Cardiac fibroblast (primary cell): Measurements from ENCODE around the gene CSH1.
"Not testable (repeated sequence)": the region's sequence is repeated elsewhere in the genome, so short reads cannot be mapped to it uniquely, and the experiment has no call there.

Source experiments
- DNase-seq, 2 donors: peaks; one replicate each; pipeline versions ENCODE4 v3.0.0 to v3.0.0-alpha.2; 2010; ENCODE audit warnings: low read depth in 2 of 2
- H3K4me3 ChIP-seq, 2 donors: replicated peaks in 1 of 2; 1 replicate in 1 of 2; 2 replicates in 1 of 2; pipeline ENCODE4 v1.5.1; 2011; ENCODE audit warnings: low read depth in 2 of 2, low read length in 2 of 2, mild to moderate bottlenecking in 2 of 2, moderate library complexity in 1 of 2
- TF ChIP-seq, protein P1 (sequence below): IDR thresholded peaks from one replicate; pipeline ENCODE4 v1.5.1; 2011; ENCODE audit warnings: low read depth, mild to moderate bottlenecking, low read length, inconsistent platforms

Gene CSH1

GRCh38 chr17:63889026-63889848 is 7.1 kb downstream of the CSH1 start:
- TF ChIP-seq, protein P1, sequence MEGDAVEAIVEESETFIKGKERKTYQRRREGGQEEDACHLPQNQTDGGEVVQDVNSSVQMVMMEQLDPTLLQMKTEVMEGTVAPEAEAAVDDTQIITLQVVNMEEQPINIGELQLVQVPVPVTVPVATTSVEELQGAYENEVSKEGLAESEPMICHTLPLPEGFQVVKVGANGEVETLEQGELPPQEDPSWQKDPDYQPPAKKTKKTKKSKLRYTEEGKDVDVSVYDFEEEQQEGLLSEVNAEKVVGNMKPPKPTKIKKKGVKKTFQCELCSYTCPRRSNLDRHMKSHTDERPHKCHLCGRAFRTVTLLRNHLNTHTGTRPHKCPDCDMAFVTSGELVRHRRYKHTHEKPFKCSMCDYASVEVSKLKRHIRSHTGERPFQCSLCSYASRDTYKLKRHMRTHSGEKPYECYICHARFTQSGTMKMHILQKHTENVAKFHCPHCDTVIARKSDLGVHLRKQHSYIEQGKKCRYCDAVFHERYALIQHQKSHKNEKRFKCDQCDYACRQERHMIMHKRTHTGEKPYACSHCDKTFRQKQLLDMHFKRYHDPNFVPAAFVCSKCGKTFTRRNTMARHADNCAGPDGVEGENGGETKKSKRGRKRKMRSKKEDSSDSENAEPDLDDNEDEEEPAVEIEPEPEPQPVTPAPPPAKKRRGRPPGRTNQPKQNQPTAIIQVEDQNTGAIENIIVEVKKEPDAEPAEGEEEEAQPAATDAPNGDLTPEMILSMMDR: peak; percentile 35
- DNase-seq: peak; percentile 37 to 38
- not testable (repeated sequence) for H3K4me3 ChIP-seq

GRCh38 chr17:63885119-63885518 is 11.3 kb downstream of the CSH1 start:
- not testable (repeated sequence) for H3K4me3 ChIP-seq, DNase-seq

GRCh38 chr17:63882626-63883126 is 13.7 kb downstream of the CSH1 start:
- DNase-seq, H3K4me3 ChIP-seq: not testable (repeated sequence)

DNA sequence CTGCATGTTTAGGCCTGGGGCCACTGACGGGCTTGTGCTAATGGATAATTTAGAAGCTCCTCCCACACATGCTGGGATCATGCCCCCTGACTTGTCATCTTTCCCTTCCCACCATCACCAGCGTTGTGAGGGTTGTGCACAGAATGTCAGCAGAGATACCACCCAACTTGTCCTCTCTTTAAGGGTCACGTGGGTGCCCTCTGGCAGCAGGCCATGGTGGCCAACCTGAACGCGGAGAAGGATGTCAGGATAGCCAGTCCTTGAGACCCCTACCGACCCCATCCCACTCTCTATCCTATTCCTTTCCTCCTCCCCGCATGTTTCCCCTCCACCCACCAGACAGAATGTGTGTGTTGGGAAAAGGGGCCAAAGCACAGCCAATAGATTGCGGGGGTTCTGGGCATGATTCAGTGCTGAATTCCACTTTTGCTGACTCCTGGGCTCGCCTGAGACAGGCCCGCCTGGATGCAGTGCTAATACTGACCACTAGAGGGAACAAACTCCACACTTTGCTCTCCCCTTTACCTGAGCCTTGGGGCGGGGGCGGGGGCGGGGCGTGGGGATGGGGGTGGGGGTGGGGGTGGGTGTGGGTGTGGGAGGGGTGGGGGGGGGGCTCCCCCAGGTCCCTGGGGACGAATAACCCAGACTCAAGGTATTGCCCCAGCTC is 14.3 kb downstream of the CSH1 start, which contains the start of gene GH2:
Gene GH2, minus strand, starts transcription at position 10 of the 667 bp plus-strand sequence. CDS start 143 bp downstream, outside the sequence.
- H3K4me3 ChIP-seq: no peak within 1 kb of the TSS
- TF ChIP-seq, protein P1: peak; percentile 77
- peak; percentile 53 to 64 for DNase-seq

DNA sequence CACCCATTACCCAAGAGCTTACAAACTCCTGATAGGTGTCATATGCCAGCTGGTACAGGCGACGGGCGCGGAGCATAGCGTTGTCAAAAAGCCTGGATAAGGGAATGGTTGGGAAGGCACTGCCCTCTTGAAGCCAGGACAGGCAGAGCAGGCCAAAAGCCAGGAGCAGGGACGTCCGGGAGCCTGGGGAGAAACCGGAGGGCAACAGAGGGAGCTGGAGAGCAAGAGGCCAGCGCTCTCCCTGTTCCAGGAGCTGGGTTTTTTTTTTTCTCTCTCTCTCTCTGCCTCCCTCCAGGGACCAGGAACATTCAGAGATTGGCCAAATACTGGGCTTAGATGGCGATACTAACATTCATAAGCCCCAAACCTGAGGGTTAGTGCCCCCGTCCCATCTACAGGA is 15.0 kb downstream of the CSH1 start:
- not testable (repeated sequence) for H3K4me3 ChIP-seq, DNase-seq
- TF ChIP-seq, protein P1: peak; percentile 3

GRCh38 chr17:63880706-63881105 is 15.7 kb downstream of the CSH1 start:
- H3K4me3 ChIP-seq: no peak overlapping the region
- TF ChIP-seq, protein P1: no peak
- DNase-seq: no peak

DNA sequence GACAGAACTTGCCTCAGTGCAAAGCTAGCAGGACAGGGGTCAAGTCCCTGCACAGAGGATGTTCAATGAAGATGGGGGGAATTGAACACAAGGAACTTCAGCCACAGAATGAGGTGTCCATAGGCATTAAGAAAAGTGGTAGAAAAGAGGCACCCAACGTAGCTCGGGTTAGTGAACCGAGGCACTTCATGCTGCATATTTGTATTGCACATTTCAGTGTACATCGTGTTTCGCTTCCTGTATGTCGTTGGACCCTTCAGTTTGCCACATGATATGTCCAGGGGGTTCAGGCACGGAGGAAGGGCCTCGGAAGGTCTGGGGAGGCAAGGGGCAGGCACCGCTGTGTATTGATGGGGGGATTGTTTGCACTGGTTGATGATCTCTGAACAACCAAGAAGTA is 18.0 kb downstream of the CSH1 start:
- not testable (repeated sequence) for H3K4me3 ChIP-seq, DNase-seq

DNA sequence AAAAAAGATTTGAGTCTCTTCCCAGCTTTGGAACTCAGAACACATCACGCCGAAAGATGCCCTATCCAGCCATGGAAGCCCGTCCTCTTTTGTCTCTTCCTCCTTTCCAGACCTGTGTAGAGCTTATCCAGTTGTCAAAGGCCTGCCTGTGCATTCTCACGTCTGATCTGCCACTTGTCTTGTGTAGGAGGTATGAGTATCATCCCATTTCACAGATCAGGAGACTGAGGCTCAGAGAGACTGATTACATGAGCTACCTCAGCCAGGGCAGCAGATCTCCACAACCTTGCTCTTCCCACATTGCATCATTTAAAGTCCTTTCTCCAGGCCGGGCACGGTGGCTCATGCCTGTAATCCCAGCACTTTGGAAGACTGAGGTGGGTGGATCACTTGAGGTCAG is 21.7 kb downstream of the CSH1 start:
- DNase-seq: not testable (repeated sequence)

DNA sequence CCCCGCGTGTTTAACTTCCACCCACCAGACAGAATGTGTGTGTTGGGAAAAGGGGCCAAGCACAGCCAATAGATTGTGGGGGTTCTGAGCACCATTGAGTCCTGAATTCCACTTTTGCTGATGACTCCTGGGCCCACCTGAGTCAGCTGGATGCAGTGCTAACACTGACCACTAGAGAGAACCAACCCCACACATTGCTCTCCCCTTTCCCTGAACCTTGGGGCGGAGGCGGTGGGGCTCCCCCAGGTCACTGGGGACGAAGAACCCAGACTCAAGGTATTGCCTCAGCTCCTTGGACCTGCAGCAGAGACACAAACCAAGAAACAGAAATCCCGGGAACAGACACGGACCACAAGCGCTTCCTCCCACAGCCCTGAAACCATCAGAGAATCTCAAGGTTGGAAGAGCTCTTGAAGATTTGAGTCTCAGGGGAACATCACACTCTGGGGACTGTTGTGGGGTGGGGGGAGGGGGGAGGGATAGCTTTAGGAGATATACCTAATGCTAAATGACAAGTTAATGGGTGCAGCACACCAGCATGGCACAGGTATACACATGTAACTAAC is 22.2 kb downstream of the CSH1 start:
- H3K4me3 ChIP-seq, DNase-seq: not testable (repeated sequence)

More for the DNA sequence above, 21.7 kb downstream of the CSH1 start:
- H3K4me3 ChIP-seq: not testable (repeated sequence)

DNA sequence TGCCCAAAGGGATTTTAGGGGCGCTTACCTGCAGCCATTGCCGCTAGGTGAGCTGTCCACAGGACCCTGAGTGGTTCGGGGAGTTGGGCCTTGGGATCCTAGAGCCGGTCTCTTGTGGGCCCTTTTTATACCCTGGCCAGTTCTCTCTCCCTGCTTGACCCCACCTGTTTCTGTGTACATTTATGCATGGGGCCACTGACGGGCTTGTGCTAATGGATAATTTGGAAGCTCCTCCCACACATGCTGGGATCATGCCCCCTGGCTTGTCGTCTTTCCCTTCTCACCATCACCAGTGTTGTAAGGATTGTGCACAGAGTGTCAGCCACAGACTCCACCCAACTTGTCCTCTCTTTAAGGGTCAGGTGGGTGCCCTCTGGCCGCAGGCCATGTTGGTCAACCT is 22.8 kb downstream of the CSH1 start, which contains the start of gene CSH2:
Gene CSH2, minus strand, starts transcription at position 101 of the 400 bp plus-strand sequence. Its CDS starts 63 bp downstream, at position 38.
- not testable (repeated sequence) for H3K4me3 ChIP-seq, DNase-seq

GRCh38 chr17:63871646-63872365 is 24.6 kb downstream of the CSH1 start:
- DNase-seq, H3K4me3 ChIP-seq: not testable (repeated sequence)

DNA sequence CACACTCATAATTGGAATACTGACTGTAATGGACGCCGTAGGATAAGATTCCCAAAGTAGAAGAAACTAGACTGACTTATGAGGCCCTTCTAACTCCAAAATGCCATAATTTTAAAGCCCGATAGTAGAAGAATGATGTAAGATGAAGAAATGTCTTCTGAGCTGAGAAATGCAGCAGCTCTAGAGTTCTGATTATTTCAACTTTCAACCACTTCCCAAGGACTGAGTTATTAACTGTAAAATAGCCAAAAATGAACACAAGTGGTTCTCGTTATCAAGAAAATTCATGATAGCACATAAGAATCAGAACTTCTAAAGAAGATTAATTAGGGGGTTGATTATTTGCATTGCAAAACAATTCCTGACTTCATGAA is 26.1 kb downstream of the CSH1 start:
- H3K4me3 ChIP-seq, DNase-seq: not testable (repeated sequence)
